IgD-negative memory B cell (primary cell): ENCODE results near the gene NTHL1. TPM values are rescaled to one million over a fixed set of nuclear protein-coding genes. Genes with fewer than 3 reads are reported as not detected.
A peak's percentile ranks its signal among the peaks of the same experiment; 100 is the strongest.

Experiments
- H3K27ac Mint-ChIP-seq, 3 donors: one replicate each; pipeline ENCODE4 v1.8.0; 2020 to 2022; ENCODE audit warnings: mild to moderate bottlenecking in 3 of 3, mixed read lengths in 3 of 3, moderate library complexity in 1 of 3
- H3K27me3 Mint-ChIP-seq: one replicate; pipeline ENCODE4 v1.8.0; 2021; ENCODE audit warnings: mixed read lengths
- H3K36me3 Mint-ChIP-seq: one replicate; pipeline ENCODE4 v1.8.0; 2020; ENCODE audit warnings: mild to moderate bottlenecking, mixed read lengths
- H3K4me1 Mint-ChIP-seq, 3 donors: one replicate each; pipeline ENCODE4 v1.8.0; 2020 to 2022; ENCODE audit warnings: mixed read lengths in 3 of 3, mild to moderate bottlenecking in 1 of 3
- H3K4me3 Mint-ChIP-seq, 4 donors: one replicate each; pipeline ENCODE4 v1.8.0; 2020 to 2022; ENCODE audit warnings: mild to moderate bottlenecking in 4 of 4, mixed read lengths in 4 of 4, moderate library complexity in 3 of 4
- H3K9me3 Mint-ChIP-seq, 3 donors: one replicate each; pipeline ENCODE4 v1.8.0; 2020 to 2021; ENCODE audit warnings: mixed read lengths in 3 of 3, mild to moderate bottlenecking in 1 of 3
- polyA plus RNA-seq: library from polyadenylated mRNA; unstranded; fragments of 300-500 nt; fragmentation: Illumina TruSeq; gene quantifications from one replicate; pipeline ENCODE4 v1.2.3, GENCODE V29; 2021

The NTHL1 gene
- polyA plus RNA-seq, 1 donor from 2014 or later = 35.2 TPM

DNA sequence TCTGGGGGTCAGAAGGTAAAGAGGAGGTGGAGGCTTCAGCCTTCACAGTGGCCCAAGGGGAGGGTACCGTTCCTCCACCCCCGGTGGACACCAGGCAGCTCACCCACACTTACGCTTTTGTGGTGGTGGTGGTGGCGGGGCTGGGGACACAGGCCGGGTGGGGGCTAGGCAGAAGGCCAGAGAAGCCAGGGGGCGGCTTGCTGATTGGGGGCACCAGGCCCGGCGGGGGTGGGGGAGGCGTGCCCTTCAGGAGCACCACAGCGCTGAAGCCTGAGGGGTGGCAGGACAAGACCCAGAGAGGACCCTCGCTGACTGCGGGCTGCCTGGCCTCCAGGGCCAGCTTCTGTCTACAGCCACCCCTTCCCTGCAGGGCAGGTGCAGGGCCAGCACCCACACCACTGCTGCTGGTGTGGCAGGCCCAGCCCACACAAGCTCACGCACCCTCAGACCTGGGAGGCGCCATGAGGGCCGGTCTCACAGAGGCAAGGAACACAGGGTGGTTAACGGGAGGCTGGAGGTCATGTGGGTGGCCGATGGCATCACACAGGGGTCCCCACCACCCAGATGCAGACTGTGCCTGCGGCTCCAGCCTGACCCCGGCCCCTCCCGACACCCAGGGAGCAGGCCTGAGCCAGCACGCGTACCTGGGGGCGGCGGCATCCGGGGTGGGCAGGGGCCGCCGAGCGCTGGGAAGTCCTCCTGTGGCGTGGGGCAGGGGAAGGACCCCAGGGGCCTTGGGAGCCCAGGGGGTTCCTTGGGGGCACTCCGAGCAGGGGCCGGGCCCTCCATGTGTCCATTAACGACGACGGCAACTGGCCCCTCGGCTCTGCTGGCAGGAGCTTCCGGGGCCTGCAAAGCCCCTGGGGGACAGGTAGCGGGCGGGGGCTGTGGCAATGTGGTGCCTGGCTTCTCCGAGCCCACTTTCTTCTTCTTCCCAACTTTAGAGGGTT is 48.5 kb downstream of the NTHL1 start:
- H3K4me1 Mint-ChIP-seq = no peaks in the 10 kb centered on the region
- H3K36me3 Mint-ChIP-seq = peaks cover 1% of the 10 kb centered on the region
- no peak overlapping the region for H3K4me3 Mint-ChIP-seq
- H3K9me3 Mint-ChIP-seq = no peaks in the 10 kb centered on the region
- no peak overlapping the region for H3K27ac Mint-ChIP-seq
- no peaks in the 10 kb centered on the region for H3K27me3 Mint-ChIP-seq

DNA sequence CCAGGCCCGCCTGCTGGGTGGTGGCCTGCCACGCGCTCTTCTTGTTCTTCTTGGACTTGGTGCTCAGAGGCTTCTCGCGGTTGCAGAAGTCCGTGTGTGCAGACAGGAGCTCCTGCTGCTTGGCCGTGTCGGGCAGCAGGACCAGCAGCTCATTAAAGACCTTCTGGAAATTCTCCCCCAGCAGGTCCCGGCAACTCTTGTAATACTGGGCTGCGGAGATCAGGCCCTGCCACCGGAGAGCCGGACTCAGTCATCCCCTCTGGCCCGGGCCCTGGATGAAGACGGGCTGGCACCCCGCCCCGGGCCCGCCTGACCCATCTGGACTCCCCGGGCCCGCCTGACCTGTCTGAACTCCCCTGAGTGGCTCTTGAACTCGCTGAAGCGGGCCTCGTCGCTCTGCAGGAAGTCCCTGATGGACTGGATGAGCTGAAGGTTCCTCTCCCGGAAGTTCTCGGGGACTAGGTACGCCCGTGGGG is 49.2 kb downstream of the NTHL1 start:
- peak overlapping the region in 2 of 3 donors; percentile 67 to 83 for H3K27ac Mint-ChIP-seq
- H3K9me3 Mint-ChIP-seq = no peaks in the 10 kb centered on the region
- H3K27me3 Mint-ChIP-seq = no peaks in the 10 kb centered on the region
- H3K4me1 Mint-ChIP-seq = peaks cover 0 to 3% (median 2%) of the 10 kb centered on the region in 3 donors
- peaks cover 1% of the 10 kb centered on the region for H3K36me3 Mint-ChIP-seq
- no peak overlapping the region for H3K4me3 Mint-ChIP-seq

DNA sequence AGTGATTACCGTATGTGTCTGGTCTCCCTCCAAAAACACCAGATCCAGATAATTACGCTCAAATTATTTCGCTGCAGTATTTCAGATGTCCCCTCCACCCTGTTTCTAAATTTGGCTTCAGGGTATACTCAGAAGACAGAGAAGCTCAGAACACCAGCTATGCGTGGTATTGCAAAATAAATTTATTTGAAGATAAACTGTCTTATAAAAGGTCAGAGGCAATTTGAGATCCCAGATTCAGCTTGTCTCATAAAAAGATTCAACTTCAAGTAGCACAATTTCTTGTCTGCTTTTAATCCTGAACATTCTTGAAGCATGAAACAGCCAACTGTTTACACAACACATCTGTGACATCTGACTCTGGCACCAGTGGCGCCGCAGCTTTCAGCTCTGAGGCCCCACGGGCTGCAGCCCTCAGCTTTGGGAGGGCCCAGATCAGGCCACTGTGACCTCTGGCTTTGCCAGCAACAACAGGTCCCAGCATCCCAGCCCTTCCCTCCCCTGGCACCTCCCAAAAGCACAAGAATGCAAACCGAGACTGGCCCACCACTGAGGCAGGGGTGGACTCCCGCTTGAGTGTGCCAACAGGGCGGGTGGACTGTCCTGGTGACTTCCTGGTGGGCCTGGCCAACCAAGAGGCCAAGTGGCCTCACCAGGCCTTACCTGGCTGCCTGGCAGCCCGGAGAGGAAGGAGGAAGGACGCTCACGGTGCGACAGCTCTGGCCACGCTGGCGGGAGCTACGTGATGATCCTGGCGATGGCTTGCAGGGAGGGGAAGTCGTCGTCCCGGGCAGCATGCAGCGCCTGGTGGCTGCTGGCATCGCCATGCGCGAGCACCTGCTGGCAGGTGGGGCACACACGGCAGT is 49.9 kb downstream of the NTHL1 start:
- H3K4me3 Mint-ChIP-seq = no peak overlapping the region

DNA sequence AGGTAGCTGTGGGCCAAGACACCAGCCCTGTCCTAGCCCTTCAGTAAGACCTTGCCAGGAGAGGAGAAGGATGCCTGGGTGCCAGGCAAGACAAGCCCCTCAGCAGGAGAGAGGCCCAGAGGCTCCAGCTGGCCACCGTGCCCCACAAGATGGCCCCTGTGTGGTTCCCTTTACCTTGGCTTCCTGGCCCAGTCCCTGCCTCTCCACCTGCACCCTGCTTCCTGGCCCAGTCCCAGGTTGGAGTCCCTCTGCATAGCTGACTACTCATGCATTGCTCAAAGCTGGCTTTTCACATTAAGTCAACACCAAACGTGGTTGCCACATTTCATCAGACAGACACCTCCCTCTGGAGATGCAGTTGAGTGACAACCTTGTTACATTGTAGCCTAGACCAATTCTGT is 53.9 kb downstream of the NTHL1 start:
- no peaks in the 10 kb centered on the region for H3K27me3 Mint-ChIP-seq
- peaks cover 1% of the 10 kb centered on the region for H3K36me3 Mint-ChIP-seq
- peak overlapping the region; percentile 48 to 84 (median 71) for H3K27ac Mint-ChIP-seq
- peak overlapping the region in 2 of 4 donors; percentile 30 to 49 for H3K4me3 Mint-ChIP-seq
- no peaks in the 10 kb centered on the region for H3K9me3 Mint-ChIP-seq
- peaks cover 10 to 13% (median 10%) of the 10 kb centered on the region in 3 donors for H3K4me1 Mint-ChIP-seq

More for the DNA sequence above, 49.9 kb downstream of the NTHL1 start:
- Mint-ChIP-seq H3K27me3 (no peaks in the 10 kb centered on the region), H3K9me3 (no peaks in the 10 kb centered on the region), H3K4me1 (peaks cover 0 to 3% (median 2%) of the 10 kb centered on the region in 3 donors), H3K27ac (peak overlapping the region in 2 of 3 donors; percentile 39 to 83), H3K36me3 (peaks cover 1% of the 10 kb centered on the region)

DNA sequence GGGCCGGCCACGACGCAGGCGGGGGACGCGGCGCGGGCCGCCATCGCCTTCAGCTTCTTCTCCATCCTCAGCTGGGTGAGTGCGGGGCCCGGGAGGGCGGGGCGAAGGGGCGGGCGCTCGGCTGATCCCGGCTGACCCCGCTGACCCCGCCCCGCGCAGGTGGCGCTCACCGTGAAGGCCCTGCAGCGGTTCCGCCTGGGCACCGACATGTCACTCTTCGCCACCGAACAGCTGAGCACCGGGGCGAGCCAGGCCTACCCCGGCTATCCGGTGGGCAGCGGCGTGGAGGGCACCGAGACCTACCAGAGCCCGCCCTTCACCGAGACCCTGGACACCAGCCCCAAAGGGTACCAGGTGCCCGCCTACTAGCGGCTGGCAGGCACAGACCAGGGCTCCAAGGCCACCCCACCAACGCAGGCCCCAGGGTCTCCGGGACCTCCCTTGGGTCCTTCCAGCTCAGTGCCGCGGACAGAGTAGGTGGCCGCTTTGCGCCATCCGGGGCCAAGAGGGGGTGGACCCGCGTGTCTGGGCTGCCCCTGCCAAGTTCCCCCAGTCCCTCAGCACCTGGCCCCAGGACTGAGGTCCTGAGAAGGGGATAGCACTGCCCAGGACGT is 54.8 kb downstream of the NTHL1 start:
- H3K9me3 Mint-ChIP-seq = no peaks in the 10 kb centered on the region
- peak overlapping the region in 2 of 3 donors; percentile 71 to 84 for H3K27ac Mint-ChIP-seq
- no peaks in the 10 kb centered on the region for H3K36me3 Mint-ChIP-seq
- H3K4me1 Mint-ChIP-seq = peaks cover 10 to 13% (median 13%) of the 10 kb centered on the region in 3 donors
- H3K4me3 Mint-ChIP-seq = no peak overlapping the region
- H3K27me3 Mint-ChIP-seq = no peaks in the 10 kb centered on the region

DNA sequence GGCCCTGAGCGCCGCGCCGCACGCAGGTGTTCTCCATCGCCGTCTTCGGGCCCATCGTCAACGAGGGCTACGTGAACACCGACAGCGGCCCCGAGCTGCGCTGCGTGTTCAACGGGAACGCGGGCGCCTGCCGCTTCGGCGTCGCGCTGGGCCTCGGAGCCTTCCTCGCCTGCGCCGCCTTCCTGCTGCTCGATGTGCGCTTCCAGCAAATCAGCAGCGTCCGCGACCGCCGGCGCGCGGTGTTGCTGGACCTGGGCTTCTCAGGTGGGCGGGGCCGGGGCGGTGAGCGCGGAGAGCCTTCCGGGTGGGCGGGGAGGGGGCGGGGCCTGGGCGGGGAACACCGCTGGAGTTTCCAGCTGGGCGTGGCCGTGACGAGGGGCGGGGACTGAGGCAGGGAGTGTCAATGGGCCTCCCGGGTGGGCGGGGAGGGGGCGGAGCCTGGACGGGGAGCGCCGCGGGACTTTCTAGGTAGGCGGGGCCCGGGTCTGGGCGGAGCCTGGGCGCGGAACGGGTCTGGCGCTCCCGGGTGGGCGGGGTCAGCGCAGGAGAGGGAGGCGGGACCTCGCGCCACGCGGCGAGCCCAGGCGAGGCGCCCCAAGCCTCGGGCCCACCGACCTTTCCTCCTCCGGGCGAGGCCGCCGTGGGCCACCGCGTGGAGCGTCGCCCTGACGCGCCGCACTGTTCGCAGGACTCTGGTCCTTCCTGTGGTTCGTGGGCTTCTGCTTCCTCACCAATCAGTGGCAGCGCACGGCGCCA is 55.5 kb downstream of the NTHL1 start:
- peaks cover 10 to 13% (median 13%) of the 10 kb centered on the region in 3 donors for H3K4me1 Mint-ChIP-seq
- H3K9me3 Mint-ChIP-seq = no peaks in the 10 kb centered on the region
- H3K27me3 Mint-ChIP-seq = no peaks in the 10 kb centered on the region
- peak overlapping the region; percentile 79 to 95 (median 92) for H3K4me3 Mint-ChIP-seq
- H3K36me3 Mint-ChIP-seq = no peaks in the 10 kb centered on the region
- peak overlapping the region; percentile 95 to 99 (median 98) for H3K27ac Mint-ChIP-seq

DNA sequence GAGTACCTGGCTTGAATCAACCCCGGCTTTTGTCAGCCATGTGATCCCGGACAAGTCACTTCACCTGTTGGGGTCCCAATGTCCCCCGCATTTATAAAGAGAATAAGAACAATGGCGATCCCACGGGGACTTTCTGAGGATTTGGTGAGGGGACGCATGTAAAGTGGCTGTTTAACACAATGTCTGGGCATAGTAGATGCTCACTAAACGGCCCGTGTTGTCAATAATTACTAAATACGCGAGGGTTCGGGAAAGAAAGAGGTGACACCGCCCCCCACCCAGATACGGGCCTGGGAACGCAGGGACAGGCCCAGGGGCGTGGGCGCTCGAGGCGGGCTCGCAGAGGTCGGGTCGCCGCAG is 56.1 kb downstream of the NTHL1 start:
- H3K36me3 Mint-ChIP-seq = no peaks in the 10 kb centered on the region
- no peaks in the 10 kb centered on the region for H3K9me3 Mint-ChIP-seq

DNA sequence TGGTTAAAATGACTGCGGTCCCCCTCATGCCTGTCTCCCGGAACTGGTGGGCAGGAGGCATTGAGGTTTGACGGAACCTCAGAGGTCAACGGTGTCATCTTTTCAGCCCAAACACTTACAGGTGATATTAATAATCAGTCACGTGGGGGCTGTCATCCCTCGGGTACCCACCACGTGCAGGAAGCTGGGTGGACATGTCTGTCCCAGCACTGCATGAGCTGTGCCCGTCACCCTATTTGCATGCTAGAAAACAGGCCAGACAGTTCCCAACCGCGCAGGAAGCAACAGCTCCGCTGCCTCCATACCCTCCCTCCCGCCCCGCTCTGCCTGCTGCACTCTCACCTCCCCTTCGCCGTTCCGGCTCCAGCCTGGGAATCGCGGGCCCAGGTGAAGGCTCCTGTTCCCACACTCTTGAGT is 56.5 kb downstream of the NTHL1 start:
- Mint-ChIP-seq H3K27me3 (no peaks in the 10 kb centered on the region), H3K4me1 (peaks cover 10 to 13% (median 13%) of the 10 kb centered on the region in 3 donors), H3K27ac (peak overlapping the region; percentile 95 to 99 (median 98)), H3K36me3 (no peaks in the 10 kb centered on the region), H3K4me3 (peak overlapping the region; percentile 79 to 95 (median 92)), H3K9me3 (no peaks in the 10 kb centered on the region)

More for the DNA sequence above, 56.1 kb downstream of the NTHL1 start:
- peaks cover 10 to 13% (median 13%) of the 10 kb centered on the region in 3 donors for H3K4me1 Mint-ChIP-seq
- H3K27me3 Mint-ChIP-seq = no peaks in the 10 kb centered on the region
- peak overlapping the region; percentile 79 to 95 (median 92) for H3K4me3 Mint-ChIP-seq
- H3K27ac Mint-ChIP-seq = peak overlapping the region; percentile 95 to 99 (median 98)

DNA sequence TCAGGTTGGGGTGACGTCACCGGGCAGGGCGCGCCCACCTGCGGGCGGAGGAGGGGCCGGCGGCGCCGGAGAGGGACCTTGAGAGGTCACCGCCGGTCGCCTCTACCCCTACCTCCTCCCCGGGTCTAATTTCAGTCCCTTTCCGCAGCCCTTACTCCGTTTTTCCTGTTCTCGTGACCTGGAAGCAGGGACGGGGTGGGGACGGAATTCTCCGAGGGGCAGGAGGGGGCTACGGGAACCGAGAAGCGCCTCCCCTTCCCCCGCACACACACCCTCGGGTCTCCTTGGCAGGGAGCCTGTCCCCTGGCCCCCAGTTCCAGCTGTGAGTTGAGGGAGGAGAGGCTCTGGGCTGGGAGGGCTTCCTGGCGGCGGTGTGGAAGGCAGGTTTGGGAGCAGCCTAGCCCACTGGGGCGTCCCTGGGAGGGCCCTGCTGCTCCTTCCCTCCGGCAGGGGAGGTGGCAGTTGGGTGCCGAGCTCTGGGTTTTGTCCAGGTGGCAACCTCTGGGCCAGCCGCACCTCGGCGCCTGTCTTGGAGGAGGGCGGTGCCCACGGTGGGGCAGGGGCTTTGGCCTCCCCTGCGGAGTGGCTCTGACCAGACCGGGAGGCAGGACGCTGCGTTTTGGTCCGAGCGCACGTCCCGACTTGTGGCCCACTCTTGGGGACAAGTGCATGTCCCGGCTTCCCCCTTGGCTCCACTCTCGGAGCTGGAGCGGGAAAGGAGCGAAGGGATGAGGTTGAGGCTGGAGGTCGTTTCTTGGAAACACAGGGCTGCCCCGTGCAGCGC is 57.1 kb downstream of the NTHL1 start:
- H3K4me3 Mint-ChIP-seq = peak overlapping the region; percentile 79 to 95 (median 92)
- H3K9me3 Mint-ChIP-seq = no peaks in the 10 kb centered on the region
- no peaks in the 10 kb centered on the region for H3K36me3 Mint-ChIP-seq
- H3K4me1 Mint-ChIP-seq = peaks cover 10 to 13% (median 13%) of the 10 kb centered on the region in 3 donors
- H3K27me3 Mint-ChIP-seq = no peaks in the 10 kb centered on the region
- peak overlapping the region; percentile 95 to 99 (median 98) for H3K27ac Mint-ChIP-seq

DNA sequence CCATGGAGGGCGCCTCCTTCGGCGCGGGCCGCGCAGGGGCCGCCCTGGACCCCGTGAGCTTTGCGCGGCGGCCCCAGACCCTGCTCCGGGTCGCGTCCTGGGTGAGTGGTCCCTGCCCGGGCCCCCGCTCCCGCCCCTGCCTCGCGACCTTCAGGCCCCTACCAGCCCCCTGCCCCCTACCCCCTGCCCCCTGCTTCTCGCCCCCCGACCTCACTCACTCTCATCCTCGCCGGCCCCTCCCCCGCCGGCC is 57.6 kb downstream of the NTHL1 start:
- Mint-ChIP-seq H3K9me3 (no peaks in the 10 kb centered on the region), H3K36me3 (no peaks in the 10 kb centered on the region), H3K27ac (no peak overlapping the region), H3K4me3 (no peak overlapping the region), H3K27me3 (no peaks in the 10 kb centered on the region), H3K4me1 (peaks cover 10 to 13% (median 13%) of the 10 kb centered on the region in 3 donors)

Other genes with a start within 250 kb of the NTHL1 start
- 31.6 TPM for gene HAGH, start 221.0 kb downstream of the NTHL1 start, polyA plus RNA-seq
- gene FAHD1, start 220.6 kb downstream of the NTHL1 start, polyA plus RNA-seq = 19.0 TPM
- not detected for gene MEIOB, start 175.7 kb downstream of the NTHL1 start, polyA plus RNA-seq
- not detected for gene HS3ST6, start 129.4 kb downstream of the NTHL1 start, polyA plus RNA-seq
- gene MSRB1, start 104.6 kb downstream of the NTHL1 start, polyA plus RNA-seq = 17.2 TPM
- gene RPL3L, start 93.1 kb downstream of the NTHL1 start, polyA plus RNA-seq = not detected
- 204 TPM for gene NDUFB10, start 88.3 kb downstream of the NTHL1 start, polyA plus RNA-seq
- gene RPS2, start 83.0 kb downstream of the NTHL1 start, polyA plus RNA-seq = 6,339 TPM
- gene RNF151, start 81.0 kb downstream of the NTHL1 start, polyA plus RNA-seq = not detected
- 52.0 TPM for gene TBL3, start 75.8 kb downstream of the NTHL1 start, polyA plus RNA-seq
- not detected for gene NOXO1, start 66.4 kb downstream of the NTHL1 start, polyA plus RNA-seq
- 39.0 TPM for gene GFER, start 63.6 kb downstream of the NTHL1 start, polyA plus RNA-seq
- gene SYNGR3, start 57.9 kb downstream of the NTHL1 start, polyA plus RNA-seq = 4.9 TPM
- 11.0 TPM for gene ZNF598, start 38.0 kb downstream of the NTHL1 start, polyA plus RNA-seq
- not detected for gene NPW, start 28.0 kb downstream of the NTHL1 start, polyA plus RNA-seq
- not detected for gene NHERF2, start 20.9 kb downstream of the NTHL1 start, polyA plus RNA-seq
- gene TSC2, start 151 bp upstream of the NTHL1 start, polyA plus RNA-seq = 30.3 TPM
- 7.4 TPM for gene PKD1, start 88.1 kb upstream of the NTHL1 start, polyA plus RNA-seq
- 0.41 TPM for gene RAB26, start 100.8 kb upstream of the NTHL1 start, polyA plus RNA-seq
- 7.0 TPM for gene TRAF7, start 107.9 kb upstream of the NTHL1 start, polyA plus RNA-seq
- gene CASKIN1, start 148.8 kb upstream of the NTHL1 start, polyA plus RNA-seq = not detected
- 44.1 TPM for gene MLST8, start 157.6 kb upstream of the NTHL1 start, polyA plus RNA-seq
- gene BRICD5, start 163.0 kb upstream of the NTHL1 start, polyA plus RNA-seq = 0.35 TPM
- gene PGP, start 167.0 kb upstream of the NTHL1 start, polyA plus RNA-seq = 6.4 TPM
- gene E4F1, start 175.8 kb upstream of the NTHL1 start, polyA plus RNA-seq = 23.2 TPM
- not detected for gene DNASE1L2, start 188.6 kb upstream of the NTHL1 start, polyA plus RNA-seq
- 65.1 TPM for gene ECI1, start 203.8 kb upstream of the NTHL1 start, polyA plus RNA-seq
- gene RNPS1, start 220.3 kb upstream of the NTHL1 start, polyA plus RNA-seq = 330 TPM